ENCODE data around the gene KLRK1. TPM values are rescaled to one million over a fixed set of nuclear protein-coding genes. Genes with fewer than 3 reads are reported as not detected.

KLRK1 gene
- total RNA-seq = not detected in 2 replicates

GRCh38 chr12:10389904-10390303 is at the start of gene KLRK1:
Gene KLRK1 (minus strand): TSS chr12:10390041. CDS start chr12:10388810, 1,231 bp downstream.

GRCh38 chr12:10435816-10436215 is 46.0 kb upstream of the KLRK1 start, which contains the start of gene KLRC2:
Gene KLRC2 (minus strand): TSS chr12:10436010. CDS start chr12:10435986, 24 bp downstream.

GRCh38 chr12:10420334-10420733 is 30.5 kb upstream of the KLRK1 start, which contains the start of gene KLRC3:
Gene KLRC3 (minus strand): TSS chr12:10420595. CDS start chr12:10420550, 45 bp downstream.

GRCh38 chr12:10409392-10409791 is 19.6 kb upstream of the KLRK1 start, which contains the start of gene KLRC4:
Gene KLRC4 (minus strand): TSS chr12:10409757. CDS start chr12:10409575, 182 bp downstream.

Other genes starting within 250 kb of the KLRK1 start
- gene OLR1, start 217.9 kb downstream of the KLRK1 start, total RNA-seq = 0.33 TPM in 1 of 2 replicates, not detected in the other
- gene TMEM52B, start 211.0 kb downstream of the KLRK1 start, total RNA-seq = 0.07 TPM in 1 of 2 replicates, not detected in the other
- gene GABARAPL1, start 177.2 kb downstream of the KLRK1 start, total RNA-seq = 62.6 and 67.0 TPM in 2 replicates
- 0.50 and 0.65 TPM in 2 replicates for gene KLRD1, start 82.2 kb downstream of the KLRK1 start, total RNA-seq
- gene KLRC4, start 19.7 kb upstream of the KLRK1 start, total RNA-seq = not detected in 2 replicates
- not detected in 2 replicates for gene KLRC3, start 30.6 kb upstream of the KLRK1 start, total RNA-seq
- gene KLRC2, start 46.0 kb upstream of the KLRK1 start, total RNA-seq = not detected in 2 replicates
- not detected in 2 replicates for gene KLRC1, start 63.3 kb upstream of the KLRK1 start, total RNA-seq
- gene EIF2S3B, start 115.8 kb upstream of the KLRK1 start, total RNA-seq = 0.65 and 14.8 TPM in 2 replicates
- 18.1 and 20.1 TPM in 2 replicates for gene MAGOHB, start 223.6 kb upstream of the KLRK1 start, total RNA-seq